HG03354 (cell line): ENCODE results near the gene AIG1.
"Not testable (repeated sequence)": the region's sequence is repeated elsewhere in the genome, so short reads cannot be mapped to it uniquely, and the experiment has no call there.

ENCODE experiments used
- ATAC-seq: cut with Tn5 transposase; IDR thresholded peaks from one replicate; pipeline ENCODE4 v1.9.1; 2021; ENCODE audit warnings: mild to moderate bottlenecking; ENCODE audit not compliant: unreplicated experiment, poor library complexity, severe bottlenecking

AIG1 gene

GRCh38 chr6:143123081-143123480 is 62.4 kb downstream of the AIG1 start:
- ATAC-seq: no peak

- no peak for ATAC-seq
Measured at GRCh38 chr6:143123941-143124340, 63.3 kb downstream of the AIG1 start.

GRCh38 chr6:143125455-143125854 is 64.8 kb downstream of the AIG1 start:
- ATAC-seq: no peak

- ATAC-seq: no peak
Measured at GRCh38 chr6:143125864-143126573, 65.3 kb downstream of the AIG1 start.

GRCh38 chr6:143126574-143126941 is 65.9 kb downstream of the AIG1 start:
- ATAC-seq: no peak

- no peak for ATAC-seq
Measured at GRCh38 chr6:143127941-143128680, 67.4 kb downstream of the AIG1 start.

GRCh38 chr6:143128681-143129015 is 68.0 kb downstream of the AIG1 start:
- no peak for ATAC-seq

GRCh38 chr6:143130928-143131327 is 70.2 kb downstream of the AIG1 start:
- no peak for ATAC-seq

- no peak for ATAC-seq
Measured at GRCh38 chr6:143135325-143135724, 74.6 kb downstream of the AIG1 start.

GRCh38 chr6:143135797-143136561 is 75.3 kb downstream of the AIG1 start:
- no peak for ATAC-seq

GRCh38 chr6:143136647-143137046 is 76.0 kb downstream of the AIG1 start:
- ATAC-seq: no peak

GRCh38 chr6:143139239-143139784 is 78.6 kb downstream of the AIG1 start:
- no peak for ATAC-seq

GRCh38 chr6:143139884-143140283 is 79.2 kb downstream of the AIG1 start:
- not testable (repeated sequence) for ATAC-seq

- no peak for ATAC-seq
Measured at GRCh38 chr6:143140767-143141166, 80.1 kb downstream of the AIG1 start.

- ATAC-seq: no peak
Measured at GRCh38 chr6:143141442-143141841, 80.8 kb downstream of the AIG1 start.

GRCh38 chr6:143146186-143146851 is 85.6 kb downstream of the AIG1 start:
- no peak for ATAC-seq

- ATAC-seq: no peak
Measured at GRCh38 chr6:143149771-143150170, 89.1 kb downstream of the AIG1 start.

- no peak for ATAC-seq
Measured at GRCh38 chr6:143150281-143150680, 89.6 kb downstream of the AIG1 start.

- ATAC-seq: no peak
Measured at GRCh38 chr6:143151381-143151780, 90.7 kb downstream of the AIG1 start.

GRCh38 chr6:143155681-143156080 is 95.0 kb downstream of the AIG1 start:
- ATAC-seq: no peak
